NCI-H2107 treated with DMSO at 0.1 percent for 48 hours (cell line): ENCODE results near the gene RIPK1.

Experiments
- DNase-seq: peaks from one replicate; lab custom pipeline; 2025; ENCODE audit not compliant: unreplicated experiment; lab: John Stamatoyannopoulos, UW

RIPK1 gene

GRCh38 chr6:3079682-3080081 is 11.4 kb downstream of the RIPK1 start:
- no peak for DNase-seq

- no peak for DNase-seq
Measured at GRCh38 chr6:3081960-3082359, 13.7 kb downstream of the RIPK1 start.

GRCh38 chr6:3085074-3085473 is 16.8 kb downstream of the RIPK1 start:
- DNase-seq: no peak

GRCh38 chr6:3086282-3086946 is 18.1 kb downstream of the RIPK1 start:
- no peak for DNase-seq

GRCh38 chr6:3088446-3088845 is 20.2 kb downstream of the RIPK1 start:
- no peak for DNase-seq

GRCh38 chr6:3088968-3089367 is 20.7 kb downstream of the RIPK1 start:
- DNase-seq: no peak

GRCh38 chr6:3090013-3090412 is 21.7 kb downstream of the RIPK1 start:
- no peak for DNase-seq

- no peak for DNase-seq
Measured at GRCh38 chr6:3094815-3095214, 26.5 kb downstream of the RIPK1 start.

- DNase-seq: no peak
Measured at GRCh38 chr6:3102875-3103274, 34.6 kb downstream of the RIPK1 start.

GRCh38 chr6:3108746-3109414 is 40.6 kb downstream of the RIPK1 start:
- DNase-seq: peak; percentile 9

- DNase-seq: no peak
Measured at GRCh38 chr6:3109761-3110160, 41.5 kb downstream of the RIPK1 start.

GRCh38 chr6:3114377-3114776 is 46.1 kb downstream of the RIPK1 start:
- DNase-seq: no peak

- DNase-seq: peak; percentile 42
Measured at GRCh38 chr6:3117912-3118352, 49.6 kb downstream of the RIPK1 start.

- DNase-seq: peak; percentile 50
Measured at GRCh38 chr6:3118353-3119039, 50.2 kb downstream of the RIPK1 start, which contains the start of gene BPHL. Gene BPHL, plus strand, starts transcription at chr6:3118711. Its CDS starts 30 bp downstream, at chr6:3118741.

- DNase-seq: no peak
Measured at GRCh38 chr6:3119040-3119723, 50.9 kb downstream of the RIPK1 start.

- no peak for DNase-seq
Measured at GRCh38 chr6:3120765-3121089, 52.4 kb downstream of the RIPK1 start.

- no peak for DNase-seq
Measured at GRCh38 chr6:3122823-3123182, 54.5 kb downstream of the RIPK1 start.

GRCh38 chr6:3124667-3125066 is 56.4 kb downstream of the RIPK1 start:
- DNase-seq: peak; percentile 29

GRCh38 chr6:3125815-3126214 is 57.5 kb downstream of the RIPK1 start:
- no peak for DNase-seq

GRCh38 chr6:3128356-3129108 is 60.2 kb downstream of the RIPK1 start:
- no peak for DNase-seq

- no peak for DNase-seq
Measured at GRCh38 chr6:3131695-3132094, 63.4 kb downstream of the RIPK1 start.
